ENCODE measurements around the gene PRR7. TPM values are rescaled to one million over a fixed set of nuclear protein-coding genes. Genes with fewer than 3 reads are reported as not detected.

Gene PRR7
- polyA plus RNA-seq, 4 donors = 0.76 to 2.4 (median 0.99) TPM

DNA sequence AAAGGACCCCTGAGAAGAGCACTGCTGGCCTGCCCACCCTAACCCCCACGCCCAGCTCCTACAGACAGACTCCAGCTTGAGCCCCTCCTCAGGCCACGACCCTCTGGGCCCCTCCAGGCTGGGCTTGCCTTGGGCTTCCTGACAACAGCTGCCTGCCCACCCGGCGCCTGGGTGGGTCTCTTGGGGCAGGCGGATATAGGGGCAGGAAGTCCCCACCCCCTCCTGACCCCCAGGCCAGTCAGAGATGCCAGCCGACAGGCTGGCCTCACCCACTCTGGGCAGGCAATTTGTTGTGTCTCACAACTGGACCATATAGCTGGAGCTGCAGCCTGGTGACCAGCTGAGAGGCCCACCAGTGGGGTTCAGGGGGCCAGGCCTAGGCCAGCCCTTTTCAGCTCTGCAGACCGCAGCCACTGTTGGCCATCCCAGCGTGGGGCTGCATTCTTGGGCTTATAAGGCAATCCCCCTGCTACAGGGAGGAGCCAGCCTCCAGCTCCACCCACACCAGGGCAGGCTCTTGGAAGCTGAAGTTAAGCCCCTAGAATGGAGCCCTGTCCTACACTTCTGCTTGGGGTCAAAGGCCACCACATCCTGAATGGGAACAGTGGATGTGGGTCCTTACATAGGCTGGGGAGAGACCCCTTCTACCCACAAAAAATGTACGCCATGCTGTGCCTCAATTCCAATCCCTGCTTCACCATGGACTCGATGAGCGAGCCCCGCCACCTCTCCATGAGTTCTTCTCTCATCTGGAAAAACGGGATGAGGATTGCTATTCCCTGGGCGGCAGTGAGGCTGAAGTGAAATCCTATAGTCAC lies 48.8 kb downstream of the PRR7 start:
- DNase-seq (ENCODE audit: low read depth in 4 of 4, low spot score in 3 of 4) = no peak

DNA sequence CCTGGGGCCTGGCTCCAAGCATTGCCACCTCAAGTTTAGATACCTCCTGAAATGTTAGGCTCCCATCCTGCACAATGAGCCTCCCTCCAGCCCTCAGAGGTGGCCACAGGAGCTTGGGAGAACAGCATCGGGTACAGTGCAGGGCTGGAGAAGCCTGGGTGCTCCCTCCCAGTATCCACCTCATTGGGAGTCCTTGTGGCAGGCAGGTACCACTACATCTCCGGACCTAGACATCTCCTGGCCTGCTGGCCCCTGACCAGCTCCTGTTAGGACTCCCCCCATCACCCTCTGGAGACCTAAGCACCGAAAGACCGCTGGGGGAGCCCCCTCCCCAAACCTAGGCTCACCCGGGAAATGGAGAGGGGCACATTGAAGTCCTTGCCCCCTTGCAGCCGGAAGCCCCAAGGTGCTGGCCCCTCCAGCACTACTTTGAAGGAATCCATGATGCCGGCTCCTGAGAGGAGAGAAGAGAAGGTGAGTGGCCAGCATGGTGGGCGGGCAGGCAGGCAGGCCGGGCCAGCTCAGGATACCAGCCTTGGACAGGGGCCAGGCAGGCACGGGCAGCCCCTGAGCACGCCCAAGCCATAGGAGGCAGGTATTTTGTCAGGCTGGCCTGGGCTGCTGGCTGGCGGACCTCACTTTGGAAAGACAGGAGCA lies 49.6 kb downstream of the PRR7 start:
- DNase-seq (ENCODE audit: low read depth in 4 of 4, low spot score in 3 of 4) = no peak

DNA sequence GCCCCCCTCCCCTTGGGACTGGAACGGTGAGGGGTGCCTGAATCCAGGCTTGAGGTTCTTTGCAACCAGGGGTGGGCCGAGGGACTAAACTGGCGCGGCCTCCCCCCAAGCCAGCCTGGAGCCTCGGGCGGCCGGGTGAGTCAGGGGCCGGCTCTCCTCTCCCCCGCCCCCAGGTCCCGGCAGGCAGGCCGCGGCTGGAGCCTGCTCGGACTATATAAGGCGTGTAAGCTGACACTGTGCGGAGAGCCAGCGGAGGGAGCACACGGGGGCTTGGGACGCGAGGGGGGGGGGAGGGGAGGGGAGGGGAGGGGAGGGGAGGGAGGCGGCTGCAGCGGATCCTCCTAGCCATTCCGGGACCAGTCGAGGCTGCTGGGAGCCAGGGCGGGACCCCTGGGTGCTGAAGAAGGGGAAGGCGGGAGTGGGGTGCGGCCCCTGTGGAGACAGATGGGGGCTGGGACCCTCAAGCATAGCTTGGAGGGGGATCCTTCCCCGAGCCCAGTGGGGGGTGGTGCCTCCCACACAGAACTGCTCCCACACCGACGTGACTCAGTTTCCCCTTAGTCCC lies 50.2 kb downstream of the PRR7 start:
- DNase-seq (ENCODE audit: low read depth in 4 of 4, low spot score in 3 of 4) = peak in 2 of 4 donors; percentile 78 to 81

- peak; percentile 94 to 97 (median 95) for DNase-seq (ENCODE audit: low read depth in 4 of 4, low spot score in 3 of 4)
These were observed 50.8 kb downstream of the PRR7 start, which contains the start of gene PDLIM7 for GRCh38 chr5:177497292-177498012. Gene PDLIM7, minus strand, starts transcription at chr5:177497604. Its CDS starts 1,092 bp downstream, at chr5:177496512.

GRCh38 chr5:177498013-177498787 lies 51.6 kb downstream of the PRR7 start:
- no peak for DNase-seq (ENCODE audit: low read depth in 4 of 4, low spot score in 3 of 4)

GRCh38 chr5:177499842-177500241 lies 53.2 kb downstream of the PRR7 start:
- no peak for DNase-seq (ENCODE audit: low read depth in 4 of 4, low spot score in 3 of 4)

GRCh38 chr5:177500685-177501522 lies 54.3 kb downstream of the PRR7 start:
- DNase-seq (ENCODE audit: low read depth in 4 of 4, low spot score in 3 of 4) = peak in 3 of 4 donors; percentile 66 to 81 (median 79)

- no peak for DNase-seq (ENCODE audit: low read depth in 4 of 4, low spot score in 3 of 4)
These were observed 55.5 kb downstream of the PRR7 start for GRCh38 chr5:177501874-177502678.

DNA sequence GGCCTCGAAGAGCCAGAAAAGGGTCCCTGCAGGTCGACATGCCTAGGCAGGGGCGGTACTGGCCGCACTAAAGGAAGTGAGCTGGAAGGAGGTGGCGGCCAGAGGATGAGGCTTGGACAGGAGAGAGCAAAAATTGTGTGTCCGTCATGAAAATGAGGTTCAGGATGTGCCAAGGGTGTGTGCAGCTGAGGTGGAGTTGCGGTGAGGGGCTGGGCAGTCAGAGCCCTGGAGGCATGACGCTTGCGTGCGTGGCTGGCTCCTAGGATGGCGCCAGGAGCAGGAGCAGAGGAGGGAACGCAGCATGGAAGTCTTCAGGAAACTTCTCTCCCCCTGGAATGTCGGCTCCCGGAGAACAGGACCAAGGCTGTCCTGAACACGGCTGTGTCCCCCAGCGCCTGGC lies 56.3 kb downstream of the PRR7 start:
- DNase-seq (ENCODE audit: low read depth in 4 of 4, low spot score in 3 of 4) = no peak

DNA sequence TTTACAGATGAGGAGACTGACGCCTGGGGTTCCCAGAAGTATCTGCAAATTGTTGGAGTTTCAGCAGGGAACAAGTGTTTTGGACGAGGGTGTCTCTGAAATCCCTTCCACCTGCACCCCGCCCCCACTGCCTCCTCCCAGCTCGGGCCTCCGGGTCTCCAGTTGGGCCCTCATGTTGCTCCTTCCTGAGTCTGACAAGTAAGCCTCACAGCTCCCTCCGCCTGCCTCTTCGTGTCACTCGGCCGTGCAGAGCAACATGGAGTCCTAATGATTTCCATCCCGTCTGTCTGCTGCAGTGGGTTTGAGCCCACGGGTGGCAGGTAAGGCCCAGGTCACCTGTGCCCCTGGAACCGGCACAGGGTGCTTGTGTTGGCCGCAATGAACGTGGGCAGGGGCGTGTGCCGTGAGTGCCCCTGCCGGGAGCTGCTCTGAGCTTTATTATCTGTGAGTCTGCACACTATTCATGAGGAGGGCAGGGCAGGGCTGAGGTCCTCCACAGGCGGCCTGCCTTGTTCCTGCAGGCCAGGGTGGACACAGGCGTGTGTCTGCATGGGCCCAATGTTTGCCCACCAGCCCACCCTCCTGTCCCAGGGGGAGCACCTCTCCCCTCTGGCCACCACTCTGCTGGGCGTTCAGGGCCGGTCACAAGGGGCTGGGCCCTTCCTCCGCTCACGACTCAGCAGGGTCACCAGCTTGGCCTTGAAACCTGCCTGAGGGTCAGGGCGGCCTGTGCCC lies 56.9 kb downstream of the PRR7 start:
- no peak for DNase-seq (ENCODE audit: low read depth in 4 of 4, low spot score in 3 of 4)

DNA sequence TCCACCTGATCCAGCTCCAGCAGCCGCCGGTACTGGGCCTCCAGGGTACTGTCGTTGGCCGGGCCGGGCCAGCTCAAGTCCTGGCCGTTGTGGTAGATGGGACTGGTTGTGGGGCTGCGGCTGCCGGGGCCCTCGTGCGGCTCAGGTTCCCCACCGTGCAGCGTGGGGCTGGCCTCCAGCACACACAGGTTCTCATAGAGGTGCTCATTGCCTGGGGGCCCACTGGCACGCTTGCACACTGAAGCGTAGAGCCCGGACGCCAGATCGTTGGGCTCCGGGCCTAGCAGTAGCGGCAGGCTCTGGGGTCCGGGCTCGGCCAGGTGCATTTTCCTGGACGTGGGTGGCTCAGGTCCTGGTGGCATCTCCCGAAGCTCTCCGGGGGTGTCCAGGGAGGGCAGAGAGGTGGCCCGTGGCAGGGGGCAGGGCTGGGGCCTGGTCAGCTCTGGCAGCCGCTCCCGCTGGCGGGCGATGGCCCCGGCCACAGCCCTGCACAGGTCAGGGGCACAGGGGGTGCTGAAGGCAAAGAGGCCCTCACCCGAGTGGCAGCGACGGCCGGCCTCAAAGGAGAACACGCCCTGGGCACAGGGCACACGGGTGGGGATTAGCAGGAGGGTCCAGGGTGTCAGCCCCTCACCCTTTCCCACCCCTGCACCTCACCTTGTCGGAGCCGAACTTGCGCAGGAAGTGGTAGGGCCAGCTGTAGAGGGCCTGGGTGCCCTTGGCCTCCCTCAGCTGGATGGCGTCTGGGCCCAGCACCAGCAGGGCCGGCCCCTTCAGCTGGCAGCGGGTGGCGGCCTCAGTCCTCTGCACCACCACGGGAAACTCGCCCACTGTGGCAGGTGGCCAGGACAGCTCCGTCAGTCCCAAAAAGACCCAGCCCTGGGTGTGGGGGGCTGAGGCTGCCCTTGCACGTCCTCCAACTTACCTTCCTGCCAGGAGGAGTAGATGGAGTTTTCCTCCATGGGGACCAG lies 57.8 kb downstream of the PRR7 start:
- no peak for DNase-seq (ENCODE audit: low read depth in 4 of 4, low spot score in 3 of 4)

GRCh38 chr5:177505075-177505474 lies 58.5 kb downstream of the PRR7 start:
- no peak for DNase-seq (ENCODE audit: low read depth in 4 of 4, low spot score in 3 of 4)

Other genes starting within 250 kb of the PRR7 start
- gene RAB24, start 143.1 kb upstream of the PRR7 start, polyA plus RNA-seq (ENCODE audit: insufficient read length in 4 of 4) = 10 to 100 TPM; 21.9 to 44.8 (median 25.5) TPM
- gene PRELID1, start 143.0 kb upstream of the PRR7 start, polyA plus RNA-seq (ENCODE audit: insufficient read length in 4 of 4) = 100 to 1,000 TPM in 3 of 4 donors, 10 to 100 TPM in 1; 89.7 to 141 (median 120) TPM
- gene MXD3, start 134.9 kb upstream of the PRR7 start, polyA plus RNA-seq (ENCODE audit: insufficient read length in 4 of 4) = 10 to 100 TPM; 10.9 to 24.6 (median 16.3) TPM
- gene LMAN2, start 95.1 kb upstream of the PRR7 start, polyA plus RNA-seq (ENCODE audit: insufficient read length in 4 of 4) = 100 to 1,000 TPM in 3 of 4 donors, 10 to 100 TPM in 1; 94.0 to 135 (median 130) TPM
- 10 to 100 TPM in 3 of 4 donors, 1 to 10 TPM in 1; 5.7 to 19.3 (median 13.9) TPM for gene RGS14, start 88.9 kb upstream of the PRR7 start, polyA plus RNA-seq (ENCODE audit: insufficient read length in 4 of 4)
- 100 to 1,000 TPM in 2 of 4 donors, 10 to 100 TPM in 1, 1 to 10 TPM in 1; 3.4 to 223 (median 131) TPM for gene SLC34A1, start 62.4 kb upstream of the PRR7 start, polyA plus RNA-seq (ENCODE audit: insufficient read length in 4 of 4)
- 1 to 10 TPM in 2 of 4 donors, under 1 TPM in 1, not detected in 1; 0.26 to 2.6 (median 1.5) TPM for gene PFN3, start 46.2 kb upstream of the PRR7 start, polyA plus RNA-seq (ENCODE audit: insufficient read length in 4 of 4)
- 10 to 100 TPM in 1 of 4 donors, 1 to 10 TPM in 2, under 1 TPM in 1; 0.91 to 13.4 (median 5.8) TPM for gene F12, start 37.2 kb upstream of the PRR7 start, polyA plus RNA-seq (ENCODE audit: insufficient read length in 4 of 4)
- 10 to 100 TPM; 22.2 to 29.0 (median 24.6) TPM for gene GRK6, start 20.1 kb upstream of the PRR7 start, polyA plus RNA-seq (ENCODE audit: insufficient read length in 4 of 4)
- 100 to 1,000 TPM; 180 to 210 (median 185) TPM for gene DBN1, start 26.8 kb downstream of the PRR7 start, polyA plus RNA-seq (ENCODE audit: insufficient read length in 4 of 4)
- 100 to 1,000 TPM in 2 of 4 donors, 10 to 100 TPM in 2; 73.6 to 157 (median 121) TPM for gene PDLIM7, start 50.8 kb downstream of the PRR7 start, polyA plus RNA-seq (ENCODE audit: insufficient read length in 4 of 4)
- 1 to 10 TPM; 3.9 to 7.1 (median 4.3) TPM for gene DOK3, start 63.0 kb downstream of the PRR7 start, polyA plus RNA-seq (ENCODE audit: insufficient read length in 4 of 4)
- gene DDX41, start 70.1 kb downstream of the PRR7 start, polyA plus RNA-seq (ENCODE audit: insufficient read length in 4 of 4) = 100 to 1,000 TPM in 1 of 4 donors, 10 to 100 TPM in 3; 67.0 to 105 (median 88.9) TPM
- gene FAM193B, start 107.7 kb downstream of the PRR7 start, polyA plus RNA-seq (ENCODE audit: insufficient read length in 4 of 4) = 100 to 1,000 TPM in 1 of 4 donors, 10 to 100 TPM in 3; 59.7 to 127 (median 73.9) TPM
- 100 to 1,000 TPM; 147 to 156 (median 154) TPM for gene TMED9, start 145.4 kb downstream of the PRR7 start, polyA plus RNA-seq (ENCODE audit: insufficient read length in 4 of 4)
- gene B4GALT7, start 153.3 kb downstream of the PRR7 start, polyA plus RNA-seq (ENCODE audit: insufficient read length in 4 of 4) = 10 to 100 TPM; 18.6 to 29.0 (median 22.1) TPM

All from left renal pelvis (tissue), 4 donors.